GM08714 (cell line): Measurements from ENCODE around the gene ABL1.

Source experiments
- H3K4me3 ChIP-seq: fragments of 200-500 bp; sonication (Bioruptor generic); 2 replicates; pipeline ENCODE4 v1.5.1; 2014; ENCODE audit warnings: mild to moderate bottlenecking, low read length, inconsistent platforms
- ZNF274 ChIP-seq: IDR thresholded peaks from 2 replicates; pipeline ENCODE4 v1.6.1; 2012; ENCODE audit warnings: mild to moderate bottlenecking, low read depth, low read length

ABL1 gene

DNA sequence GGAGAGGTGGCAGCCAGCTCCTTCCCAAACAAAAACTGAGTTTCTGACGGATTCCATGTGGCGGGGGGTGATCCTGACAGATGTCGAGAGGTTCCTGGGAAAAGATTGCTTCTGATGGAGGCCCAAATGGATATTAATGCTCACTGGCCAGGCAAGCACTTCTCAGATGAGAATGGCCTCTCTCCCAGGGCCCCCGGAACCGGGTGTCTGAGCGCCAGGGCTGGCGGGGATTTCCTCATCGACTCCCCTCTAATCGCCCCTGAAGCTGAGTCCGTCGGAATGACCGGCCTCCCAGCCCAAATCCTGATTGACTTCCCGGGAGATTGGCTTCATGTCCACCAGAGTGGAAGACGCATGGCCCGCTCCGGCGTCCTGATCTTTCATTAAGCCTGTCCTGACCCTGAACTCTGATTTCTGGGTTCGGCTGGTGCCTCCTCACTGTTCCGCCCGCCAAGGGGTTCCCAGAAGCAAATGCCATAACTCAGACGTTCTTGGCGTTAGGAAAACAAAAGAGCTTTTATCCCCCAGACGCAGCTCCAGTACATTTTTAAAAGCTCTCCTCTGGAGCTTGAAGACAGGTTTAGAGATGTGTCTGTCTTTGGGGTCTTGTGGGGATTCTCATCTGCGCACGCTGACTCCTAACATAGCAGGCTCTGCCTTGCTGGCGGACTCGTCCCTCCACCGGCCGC lies 86.4 kb downstream of the ABL1 start:
- no peak overlapping the region for H3K4me3 ChIP-seq
- no peak for TF ChIP-seq ZNF274

DNA sequence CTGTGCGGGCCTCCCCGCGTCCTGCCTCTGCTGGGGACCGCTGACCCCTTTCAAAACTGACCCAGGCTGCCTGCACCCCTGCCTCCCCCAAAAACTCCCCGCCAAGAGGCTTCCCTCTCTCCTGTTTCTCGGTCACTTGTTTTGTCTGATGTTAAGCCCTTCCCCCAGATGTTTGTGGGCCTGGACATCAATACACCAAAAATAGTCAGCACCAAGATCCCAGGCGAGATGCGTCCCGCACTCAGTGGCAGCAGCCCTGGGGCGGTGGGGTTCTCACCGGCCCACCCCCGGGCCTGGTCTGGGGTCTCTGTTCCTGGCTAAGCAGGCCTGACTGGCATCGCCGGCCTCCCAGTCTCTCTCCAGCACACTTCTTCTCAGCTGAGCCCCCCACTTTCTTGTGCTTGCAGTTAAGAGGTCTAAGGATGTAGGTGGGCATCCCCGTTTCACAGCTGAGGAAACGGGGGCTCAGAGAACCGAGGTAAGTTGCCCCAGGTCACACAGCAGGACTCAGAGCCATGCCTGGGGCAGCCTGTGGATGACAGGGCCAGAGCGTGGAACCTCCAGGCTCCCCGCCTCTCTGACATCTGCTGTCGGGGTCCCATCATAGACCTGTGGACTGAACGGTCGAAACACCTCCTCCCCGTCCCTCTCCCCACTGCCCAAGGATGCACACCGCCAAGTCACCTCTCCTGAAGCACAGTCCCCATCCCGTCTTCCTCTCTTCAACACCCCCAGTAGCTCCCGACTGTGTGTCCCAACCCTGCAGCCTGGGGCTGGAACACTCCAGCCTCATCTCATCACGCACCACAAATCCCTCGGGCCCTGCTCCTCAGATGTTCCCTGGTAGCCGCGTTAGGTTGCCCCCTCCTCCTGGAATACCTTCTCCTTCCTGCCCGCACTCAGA lies 87.2 kb downstream of the ABL1 start:
- no peak overlapping the region for H3K4me3 ChIP-seq
- no peak for TF ChIP-seq ZNF274

DNA sequence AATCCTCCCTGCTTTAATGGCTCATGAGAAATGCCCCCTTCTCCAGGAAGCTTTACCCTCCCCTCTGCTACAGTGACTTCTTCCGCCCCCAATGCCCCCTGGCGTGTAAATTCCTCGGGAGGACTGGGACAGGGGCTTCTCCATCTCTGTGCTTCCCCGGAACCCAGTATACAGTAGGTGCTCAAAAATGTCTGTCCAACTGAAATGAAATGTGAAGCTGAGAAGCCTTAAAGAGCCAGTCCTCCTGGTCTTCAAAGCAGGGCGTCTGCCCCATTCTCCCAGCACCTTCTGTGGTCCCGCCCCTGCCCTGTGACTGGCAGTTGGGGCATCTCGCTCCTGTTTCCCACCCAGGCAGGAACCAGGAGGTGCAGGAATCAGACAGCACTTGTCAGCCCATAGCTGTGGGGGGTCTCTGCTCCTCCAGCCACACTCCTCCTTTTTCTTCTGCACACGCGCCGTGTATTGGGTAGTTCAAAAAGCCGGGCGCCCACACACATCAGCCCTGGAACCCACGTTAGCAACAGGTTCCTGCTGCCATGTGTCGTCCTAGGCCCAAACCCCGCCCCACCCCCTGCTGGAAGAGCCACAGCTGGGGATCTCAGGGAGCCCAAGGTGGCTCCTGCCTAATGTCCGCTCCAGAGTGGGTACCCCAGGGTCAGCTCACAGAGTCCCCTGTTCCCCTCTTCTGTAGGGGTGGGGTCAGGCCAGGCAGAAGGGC lies 88.0 kb downstream of the ABL1 start:
- H3K4me3 ChIP-seq = no peak overlapping the region
- TF ChIP-seq ZNF274 = no peak

DNA sequence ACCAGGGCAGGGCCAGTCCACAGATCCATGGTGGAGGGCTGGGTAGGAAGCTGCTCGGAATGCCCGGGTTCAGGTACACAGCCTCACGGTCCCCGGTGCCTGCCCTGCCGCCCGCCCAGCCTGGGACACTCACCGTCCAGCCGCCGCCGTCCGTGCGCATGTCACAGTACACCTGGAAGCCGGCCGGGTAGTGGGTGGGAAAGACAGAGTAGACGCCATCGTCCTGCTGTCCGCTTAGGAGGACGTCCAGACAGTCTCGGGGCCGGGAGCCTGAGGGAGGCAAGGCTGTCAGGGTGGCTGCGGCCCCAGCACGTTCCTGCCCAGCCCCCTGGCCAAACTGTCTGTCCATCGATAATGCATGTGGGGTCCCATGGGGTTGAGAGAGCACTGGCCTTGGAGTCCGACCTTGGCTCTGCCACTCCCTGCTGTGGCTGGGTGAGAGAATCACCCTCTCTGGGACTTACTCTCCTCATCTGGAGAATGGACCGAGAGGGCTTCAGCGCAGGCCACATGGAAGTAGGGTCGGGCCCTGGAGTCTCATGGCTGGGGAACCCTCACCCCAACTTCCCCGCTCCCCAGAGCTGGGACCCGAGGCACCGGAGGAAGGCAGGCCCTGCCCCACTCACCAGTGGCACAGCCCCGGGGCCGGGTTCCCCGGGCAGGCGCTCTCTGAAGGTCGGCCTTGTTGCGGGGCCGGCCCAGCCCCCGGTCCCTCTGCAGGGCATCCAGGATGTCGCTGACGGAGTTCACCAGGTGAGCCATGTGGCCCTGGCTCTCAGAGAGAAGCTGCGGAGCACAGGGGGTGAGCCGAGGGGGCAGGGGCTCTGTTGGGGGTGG lies 88.8 kb downstream of the ABL1 start:
- no peak for TF ChIP-seq ZNF274
- H3K4me3 ChIP-seq = no peak overlapping the region

DNA sequence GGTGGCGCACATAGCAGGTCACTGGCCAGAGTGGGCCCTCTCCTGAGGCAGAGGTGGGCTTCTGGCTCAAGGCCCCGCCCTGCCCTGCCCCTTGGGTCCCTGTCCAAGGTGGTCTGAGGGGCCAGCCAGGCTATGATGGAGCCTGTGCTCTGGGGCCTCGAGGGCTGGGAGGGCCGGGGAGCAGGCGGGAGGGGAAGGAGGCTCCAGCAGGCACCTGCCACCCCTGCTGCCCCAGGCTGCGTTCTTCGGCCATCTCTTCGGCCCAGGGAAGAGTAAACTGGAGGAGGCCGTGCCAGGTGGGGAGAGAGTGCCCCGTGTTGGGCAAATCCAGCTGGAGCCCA lies 89.4 kb downstream of the ABL1 start:
- no peak for TF ChIP-seq ZNF274

DNA sequence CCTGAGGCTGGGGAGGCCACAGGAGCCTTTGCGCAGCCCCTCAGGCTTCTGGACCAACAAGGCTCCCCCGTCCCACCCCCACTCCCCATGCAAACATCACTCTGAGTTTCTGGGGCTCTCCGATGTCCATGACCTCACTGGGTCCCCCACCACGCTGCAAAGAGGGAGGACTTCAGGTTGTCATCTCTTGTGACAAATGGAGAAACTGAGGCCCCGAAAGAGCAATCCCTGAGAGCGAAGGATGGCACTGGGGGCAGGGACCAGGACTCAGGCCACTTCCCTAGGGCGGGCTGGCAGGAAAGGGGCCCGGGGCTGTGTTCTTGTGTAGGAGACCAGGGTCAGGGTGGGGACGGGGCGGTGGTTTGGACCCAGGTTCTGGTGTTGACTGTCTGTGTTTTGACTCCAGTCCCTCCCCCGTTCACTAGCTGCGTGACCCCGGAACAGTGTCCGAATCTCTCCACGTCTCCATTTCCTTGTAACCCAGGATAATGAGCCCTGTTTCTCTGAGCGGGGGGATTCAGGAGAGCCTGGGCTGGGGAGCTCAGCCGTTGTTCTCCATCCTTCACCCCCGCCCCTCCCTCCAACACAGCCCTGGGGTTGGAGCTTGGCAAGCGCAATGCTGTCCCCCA lies 90.1 kb downstream of the ABL1 start:
- TF ChIP-seq ZNF274 = no peak
- no peak overlapping the region for H3K4me3 ChIP-seq

More for the DNA sequence above, 89.4 kb downstream of the ABL1 start:
- no peak overlapping the region for H3K4me3 ChIP-seq

DNA sequence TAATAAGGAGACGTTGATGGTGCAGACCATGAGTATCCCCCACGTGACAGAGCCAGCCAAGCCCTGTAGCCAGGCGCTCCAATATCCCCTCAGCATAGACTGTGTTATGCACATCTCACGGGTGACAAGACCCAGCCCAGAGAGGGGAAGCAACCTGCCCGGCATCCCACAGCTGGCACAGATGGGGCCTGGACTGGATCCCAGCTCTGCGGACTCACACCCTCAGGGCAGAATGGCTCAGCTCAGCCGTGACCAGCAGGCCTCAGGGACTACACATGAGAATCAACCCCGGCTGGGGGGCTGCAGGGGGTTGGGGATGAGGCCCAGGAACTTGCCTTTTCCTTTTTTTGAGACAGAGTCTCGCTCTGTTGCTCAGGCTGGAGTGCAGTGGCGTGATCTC lies 92.3 kb downstream of the ABL1 start:
- H3K4me3 ChIP-seq = no peak overlapping the region
- no peak for TF ChIP-seq ZNF274

DNA sequence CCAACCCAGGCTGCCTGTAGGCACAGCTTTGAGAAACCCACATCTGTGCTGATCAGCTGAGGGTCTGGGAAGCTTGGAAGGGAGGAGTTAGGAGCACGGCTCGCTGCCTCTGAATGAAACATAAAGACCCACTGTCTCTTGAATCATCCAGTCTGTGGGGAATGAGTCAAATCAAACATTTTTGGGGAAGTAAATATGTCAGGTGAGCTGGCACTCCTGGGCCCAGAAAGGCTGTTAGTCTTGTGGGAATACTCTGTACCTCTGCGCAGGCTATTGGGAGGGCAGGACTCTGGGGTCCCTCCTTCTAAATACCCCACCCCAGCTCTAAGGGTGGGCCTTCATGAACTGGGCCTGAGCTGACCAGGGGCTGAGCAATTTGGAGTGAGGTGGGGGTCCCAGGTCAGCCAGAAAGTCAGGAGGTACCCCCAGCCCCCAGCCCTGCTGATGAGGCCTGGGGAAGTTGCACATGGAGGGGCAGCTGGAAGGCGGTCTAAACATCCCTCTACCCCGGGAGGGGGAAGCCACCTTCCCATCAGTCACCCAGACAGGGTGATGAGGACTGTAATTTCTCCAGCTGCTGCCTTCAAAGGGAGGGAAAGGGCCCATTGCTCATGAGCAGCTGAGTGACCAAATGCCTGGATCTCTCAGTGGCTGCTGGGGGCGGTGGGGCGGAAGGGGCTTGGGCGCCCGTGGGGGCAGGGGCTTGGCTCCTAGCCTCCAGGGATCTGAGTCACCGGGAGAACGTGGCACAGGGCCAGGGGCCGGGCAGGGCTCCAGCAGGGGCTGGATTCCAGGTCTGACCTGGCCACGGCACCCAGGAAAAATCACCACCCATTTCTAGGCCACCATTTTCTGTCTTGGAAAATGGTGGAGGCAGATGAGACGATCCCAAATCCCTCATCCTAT lies 93.2 kb downstream of the ABL1 start:
- TF ChIP-seq ZNF274 = no peak
- H3K4me3 ChIP-seq = no peak overlapping the region

DNA sequence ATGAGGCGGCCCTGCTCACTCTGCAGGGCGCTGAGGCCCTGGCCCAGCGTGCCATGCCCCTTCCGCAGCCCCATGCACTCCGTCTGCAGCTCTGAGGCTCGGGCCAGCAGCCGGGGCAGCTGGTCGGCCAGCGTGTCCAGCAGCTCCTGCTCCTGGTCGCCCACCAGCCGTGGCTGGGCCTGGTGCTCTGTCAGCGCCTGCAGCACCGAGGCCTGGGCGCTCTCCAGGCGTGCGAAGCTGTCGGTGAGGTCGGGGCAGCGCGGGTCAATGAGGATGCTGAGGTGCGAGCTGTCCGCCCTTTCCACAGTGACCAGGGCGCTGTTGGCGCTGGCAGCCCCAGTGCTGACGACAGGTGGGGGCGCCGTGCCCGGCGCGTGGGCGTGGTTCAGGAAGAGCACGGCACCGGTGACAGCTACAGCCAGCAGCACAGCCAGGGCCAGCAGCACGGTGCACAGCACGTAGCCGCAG lies 94.6 kb downstream of the ABL1 start:
- no peak overlapping the region for H3K4me3 ChIP-seq

DNA sequence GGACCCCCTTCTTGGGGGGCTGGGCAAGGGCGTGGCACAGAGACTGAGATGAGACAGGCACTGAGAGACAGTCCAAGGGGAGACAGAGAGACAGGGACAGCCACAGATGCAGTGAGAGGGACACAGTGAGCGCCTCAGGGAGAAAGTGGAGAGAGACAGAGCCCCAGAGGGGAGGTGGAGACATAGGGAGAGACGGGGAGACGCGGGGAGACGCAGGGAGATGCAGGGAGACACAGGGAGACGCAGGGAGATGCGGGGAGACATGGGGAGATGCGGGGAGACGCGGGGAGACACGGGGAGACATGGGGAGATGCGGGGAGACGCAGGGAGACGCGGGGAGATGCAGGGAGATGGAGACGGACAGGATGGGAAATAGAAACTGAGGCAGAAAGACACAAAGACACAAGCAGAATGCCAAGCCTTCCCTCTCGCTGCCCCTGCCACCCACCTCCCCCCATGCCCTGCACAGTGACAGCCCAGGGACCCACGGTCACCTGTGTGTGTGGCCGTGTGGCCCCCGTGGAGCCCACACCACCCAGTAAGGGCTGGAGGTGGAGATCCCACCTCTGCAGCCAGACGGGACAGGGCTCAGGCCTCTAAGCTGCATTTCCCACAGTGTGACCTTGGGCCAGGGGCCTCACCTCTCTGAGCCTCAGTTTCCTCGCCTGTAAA lies 95.2 kb downstream of the ABL1 start:
- H3K4me3 ChIP-seq = no peak overlapping the region
- no peak for TF ChIP-seq ZNF274

More for the DNA sequence above, 94.6 kb downstream of the ABL1 start:
- TF ChIP-seq ZNF274 = no peak

DNA sequence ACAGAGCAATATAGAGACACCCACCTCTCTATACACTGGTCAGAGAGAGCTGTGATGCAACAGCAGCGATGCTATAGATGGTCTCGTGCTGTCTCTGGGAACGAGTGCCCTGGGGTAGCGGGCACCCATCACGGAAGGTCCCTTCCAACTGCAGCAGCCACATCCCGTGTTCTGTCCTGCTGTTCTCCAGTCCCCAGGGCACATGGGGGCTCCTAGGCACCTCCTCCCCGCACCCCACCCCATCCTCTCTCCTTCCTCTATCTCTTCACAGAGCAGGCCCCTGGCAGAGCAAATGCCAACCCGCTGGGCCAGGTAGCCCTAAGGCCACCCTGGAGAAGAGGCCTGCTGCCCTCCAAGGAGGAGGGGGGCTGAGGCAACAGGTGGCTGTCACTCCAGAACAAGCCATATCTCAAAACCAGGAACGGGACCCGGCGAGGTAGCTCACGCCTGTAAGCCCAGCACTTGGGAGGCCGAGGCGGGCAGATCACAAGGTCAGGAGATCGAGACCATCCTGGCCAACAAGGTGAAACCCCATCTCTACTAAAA lies 95.8 kb downstream of the ABL1 start:
- no peak overlapping the region for H3K4me3 ChIP-seq
- TF ChIP-seq ZNF274 = no peak

DNA sequence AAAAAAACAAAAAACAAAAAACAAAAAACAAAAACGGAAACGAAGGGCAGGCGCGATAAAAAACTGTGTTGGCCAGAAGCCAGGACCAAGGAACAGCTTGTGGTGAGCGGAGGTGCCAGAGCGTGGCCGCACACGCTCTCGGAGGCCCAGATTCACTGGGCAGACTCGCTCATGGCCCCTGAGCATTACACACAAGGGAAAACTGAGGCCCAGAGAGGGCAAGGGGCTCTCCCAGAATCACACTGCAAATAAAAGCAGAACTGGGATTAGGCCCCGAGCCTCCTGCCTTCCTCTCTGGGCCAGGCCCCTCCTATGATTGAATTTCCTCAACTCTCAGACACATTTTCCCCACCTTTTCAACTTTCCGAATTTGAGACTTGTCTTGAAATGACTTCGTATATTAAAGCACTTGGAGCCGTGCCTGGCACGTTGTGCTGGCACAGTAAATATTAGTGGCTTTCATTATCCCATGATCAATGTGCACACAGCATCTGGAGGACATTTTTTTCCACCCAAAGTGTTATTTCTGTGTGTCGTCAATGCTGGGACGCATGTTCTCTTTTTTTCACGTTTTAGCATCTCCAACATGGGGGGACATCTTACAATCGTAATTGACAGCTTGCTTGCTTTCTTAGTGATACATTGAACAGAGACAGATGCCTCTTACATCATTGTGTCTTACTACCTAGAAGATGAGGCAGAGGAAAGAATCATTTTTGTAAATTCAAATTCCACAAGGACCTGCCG lies 96.6 kb downstream of the ABL1 start:
- no peak for TF ChIP-seq ZNF274
- H3K4me3 ChIP-seq = no peak overlapping the region
